Lower leg skin (tissue), 4 donors: ENCODE measurements around the gene UPF1. TPM values are rescaled to one million over a fixed set of nuclear protein-coding genes. Genes with fewer than 3 reads are reported as not detected.
"Not testable (repeated sequence)": the region's sequence is repeated elsewhere in the genome, so short reads cannot be mapped to it uniquely, and the experiment has no call there.

Experiments used
- DNase-seq, 2 donors: peaks; one replicate each; pipeline ENCODE4 v3.0.0-alpha.2; 2019; ENCODE audit warnings: low spot score in 2 of 2
- H3K4me3 ChIP-seq: fragments of 200-600 bp; sonication (generic); 2 replicates; pipeline ENCODE4 v1.5.1; 2017; ENCODE audit warnings: mild to moderate bottlenecking, low read depth; ENCODE audit not compliant: poor library complexity, severe bottlenecking
- POLR2A ChIP-seq, 2 donors: fragments of 450-650 bp; IDR thresholded peaks; one replicate each; pipeline ENCODE4 v1.6.1; 2016 to 2017; ENCODE audit warnings: antibody characterized with exemption in 2 of 2, mild to moderate bottlenecking in 1 of 2, moderate library complexity in 1 of 2
- WGBS, 2 donors: methylation state at CpG; one replicate each; pipeline ENCODE4 v1.1.5; 2018; 5-methylcytosine and 5-hydroxymethylcytosine counted together
- intact Hi-C: fragments of 100-400 bp; cut with DNase I; formaldehyde crosslinking; loops from one replicate; pipeline ENCODE4 v1.15.0; 2023; ENCODE audit warnings: low total_unique reads
- total RNA-seq, 4 donors: library from RNA; depleted of rRNA; stranded (reverse); fragments of >200 nt; gene quantifications; one replicate each; pipeline ENCODE4 v1.1.0, GENCODE V29; 2016
- TF ChIP-seq, protein P1 (sequence below), 3 donors: fragments of 450-650 bp; IDR thresholded peaks; one replicate each; pipeline ENCODE4 v1.5.1; 2016; ENCODE audit warnings: antibody characterized with exemption in 3 of 3, mild to moderate bottlenecking in 3 of 3, moderate library complexity in 2 of 3

UPF1 gene
- total RNA-seq, 4 donors from 2014 or later = 91.6 to 116 (median 102) TPM

DNA sequence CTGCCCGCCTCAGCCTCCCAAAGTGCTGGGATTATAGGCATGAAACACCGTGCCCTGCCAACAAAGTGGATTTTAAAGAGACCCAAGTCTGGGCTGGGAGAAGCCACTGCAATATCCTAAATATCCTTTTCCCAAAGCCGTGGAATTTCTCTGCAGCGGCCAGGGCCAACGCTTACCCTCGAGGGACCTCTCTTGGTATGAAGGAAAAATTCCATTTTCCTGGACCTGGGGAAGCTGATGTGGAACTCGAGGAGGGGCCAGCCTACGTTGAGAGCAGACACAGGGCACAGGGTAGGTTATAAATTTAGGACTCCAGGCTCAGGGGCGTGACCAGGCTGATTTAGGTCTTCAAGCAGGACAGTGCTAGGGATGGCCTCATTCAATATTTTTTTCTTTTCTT, 17.7 kb upstream of the UPF1 start:
- WGBS, 2 donors = 41 to 49% methylated on average over 9 of the region's 9 CpGs
- TF ChIP-seq, protein P1, sequence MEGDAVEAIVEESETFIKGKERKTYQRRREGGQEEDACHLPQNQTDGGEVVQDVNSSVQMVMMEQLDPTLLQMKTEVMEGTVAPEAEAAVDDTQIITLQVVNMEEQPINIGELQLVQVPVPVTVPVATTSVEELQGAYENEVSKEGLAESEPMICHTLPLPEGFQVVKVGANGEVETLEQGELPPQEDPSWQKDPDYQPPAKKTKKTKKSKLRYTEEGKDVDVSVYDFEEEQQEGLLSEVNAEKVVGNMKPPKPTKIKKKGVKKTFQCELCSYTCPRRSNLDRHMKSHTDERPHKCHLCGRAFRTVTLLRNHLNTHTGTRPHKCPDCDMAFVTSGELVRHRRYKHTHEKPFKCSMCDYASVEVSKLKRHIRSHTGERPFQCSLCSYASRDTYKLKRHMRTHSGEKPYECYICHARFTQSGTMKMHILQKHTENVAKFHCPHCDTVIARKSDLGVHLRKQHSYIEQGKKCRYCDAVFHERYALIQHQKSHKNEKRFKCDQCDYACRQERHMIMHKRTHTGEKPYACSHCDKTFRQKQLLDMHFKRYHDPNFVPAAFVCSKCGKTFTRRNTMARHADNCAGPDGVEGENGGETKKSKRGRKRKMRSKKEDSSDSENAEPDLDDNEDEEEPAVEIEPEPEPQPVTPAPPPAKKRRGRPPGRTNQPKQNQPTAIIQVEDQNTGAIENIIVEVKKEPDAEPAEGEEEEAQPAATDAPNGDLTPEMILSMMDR (IDR thresholded peaks at IDR 0.05) = no peak
- H3K4me3 ChIP-seq = no peak overlapping the region
- DNase-seq = no peak
- intact Hi-C loops = no loop called here

DNA sequence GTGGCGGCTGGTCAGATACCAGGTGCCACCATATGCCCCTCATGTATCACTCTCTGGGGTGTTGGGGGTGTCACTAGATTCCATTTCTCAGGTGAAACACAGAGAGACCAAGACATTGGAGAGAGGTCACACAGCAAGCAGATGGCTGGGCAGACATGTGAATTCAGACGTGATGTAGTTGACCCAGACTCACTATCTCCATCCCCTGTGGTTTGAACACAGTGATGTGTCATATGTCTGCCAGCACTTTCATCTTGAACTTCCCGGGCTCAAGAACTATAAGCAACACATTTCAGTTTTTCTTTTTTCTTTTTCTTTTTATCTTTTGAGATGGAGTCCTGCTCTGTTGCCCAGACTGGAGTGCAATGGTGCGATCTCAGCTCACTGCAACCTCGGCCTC, 16.1 kb upstream of the UPF1 start:
- no peak for TF ChIP-seq POLR2A (IDR thresholded peaks at IDR 0.05)
- TF ChIP-seq, protein P1 (IDR thresholded peaks at IDR 0.05) = no peak
- no peak for DNase-seq
- WGBS, 2 donors = 86 to 87% methylated on average over 5 of the region's 5 CpGs
- no peak overlapping the region for H3K4me3 ChIP-seq
- intact Hi-C loops = no loop called here

DNA sequence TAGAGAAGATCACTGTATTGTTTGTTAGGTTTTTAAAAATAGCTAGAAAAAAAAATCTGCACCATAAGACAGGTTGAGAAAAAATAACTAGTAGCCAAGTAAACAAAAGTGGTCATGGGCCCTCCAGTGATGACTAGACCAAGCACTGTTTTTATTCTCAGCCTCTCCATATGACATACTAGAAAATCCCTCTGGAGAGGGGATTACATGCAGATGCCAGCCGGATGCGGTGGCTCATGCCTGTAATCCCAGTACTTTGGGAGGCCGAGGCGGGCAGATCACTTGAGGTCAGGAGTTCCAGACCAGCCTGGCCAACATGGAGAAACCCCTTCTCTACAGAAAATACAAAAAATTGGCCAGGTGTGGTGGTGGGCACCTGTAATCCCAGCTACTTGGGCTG, 15.1 kb upstream of the UPF1 start:
- H3K4me3 ChIP-seq, DNase-seq, intact Hi-C loops: not testable (repeated sequence)
- 88 to 91% methylated on average over 4 of the region's 4 CpGs for WGBS, 2 donors

DNA sequence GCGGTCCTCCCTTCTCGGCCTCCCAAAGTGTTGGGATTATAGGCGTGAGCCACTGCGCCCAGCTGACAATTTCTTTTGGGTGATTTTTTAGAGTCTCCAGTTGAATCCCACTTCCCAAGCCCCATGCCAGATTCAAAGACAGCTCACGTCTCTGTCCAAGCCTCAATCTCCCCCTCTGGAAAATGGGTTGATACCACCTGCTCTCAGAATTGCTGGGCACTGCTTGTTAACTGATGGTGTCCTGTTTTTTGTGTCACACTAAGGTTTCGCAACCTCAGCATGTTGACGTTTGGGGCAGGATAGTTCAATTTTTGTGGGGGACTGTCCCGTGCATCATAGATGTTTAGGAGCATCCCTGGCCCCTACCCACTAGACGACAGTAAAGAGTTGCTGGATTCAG, 14.2 kb upstream of the UPF1 start:
- intact Hi-C loops = no loop called here
- TF ChIP-seq POLR2A (IDR thresholded peaks at IDR 0.05) = no peak
- TF ChIP-seq, protein P1 (IDR thresholded peaks at IDR 0.05) = no peak
- no peak for DNase-seq
- 87 to 90% methylated on average over 9 of the region's 9 CpGs for WGBS, 2 donors
- no peak overlapping the region for H3K4me3 ChIP-seq

DNA sequence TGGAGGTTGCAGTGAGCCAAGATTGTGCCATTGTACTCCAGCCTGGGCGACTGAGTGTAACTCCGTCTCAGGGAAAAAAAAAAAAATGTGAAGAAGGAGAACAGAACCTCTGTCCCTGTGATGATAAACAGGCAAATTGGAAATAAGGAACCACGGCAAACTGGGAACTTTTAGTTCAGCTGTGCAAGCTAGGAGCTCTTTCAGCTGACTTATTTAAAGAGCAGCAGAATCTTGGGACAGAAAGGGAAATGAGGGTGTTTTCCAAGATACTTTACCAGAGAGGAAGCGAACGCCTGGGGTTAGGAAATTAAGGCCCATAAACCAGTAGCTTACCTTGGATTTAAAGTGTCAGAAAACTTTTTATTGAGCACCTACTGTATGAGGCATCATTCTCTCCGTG, 3.0 kb upstream of the UPF1 start:
- intact Hi-C loops = no loop called here
- no peak overlapping the region for H3K4me3 ChIP-seq
- TF ChIP-seq POLR2A (IDR thresholded peaks at IDR 0.05) = no peak
- TF ChIP-seq, protein P1 (IDR thresholded peaks at IDR 0.05) = no peak
- DNase-seq = no peak
- 57 to 64% methylated on average over 6 of the region's 6 CpGs for WGBS, 2 donors

DNA sequence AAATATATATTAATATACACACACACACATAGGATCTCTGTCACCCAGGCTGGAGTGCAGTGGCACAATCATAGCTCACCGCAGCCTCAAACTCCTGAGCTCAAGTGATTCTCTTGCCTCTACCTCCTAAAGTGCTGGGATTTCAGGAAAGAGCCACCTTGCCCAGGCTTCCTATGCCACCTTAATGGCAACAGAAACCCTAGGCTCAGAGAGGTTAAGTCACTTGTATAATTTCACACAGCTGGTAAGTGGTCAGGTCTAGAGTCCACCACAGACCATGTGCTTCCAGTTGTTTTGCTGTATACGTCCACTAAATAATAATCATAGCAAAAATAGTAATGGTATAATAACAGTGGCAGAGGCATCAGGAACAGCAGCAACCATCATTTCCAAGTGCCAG, 1.3 kb upstream of the UPF1 start:
- H3K4me3 ChIP-seq = no peak overlapping the region
- DNase-seq = no peak
- intact Hi-C loops = no loop called here
- TF ChIP-seq, protein P1 (IDR thresholded peaks at IDR 0.05) = no peak
- no peak for TF ChIP-seq POLR2A (IDR thresholded peaks at IDR 0.05)
- 87 to 90% methylated on average over 2 of the region's 2 CpGs for WGBS, 2 donors
